ENCODE results near the gene NPTX1.
A peak's percentile ranks its signal among the peaks of the same experiment; 100 is the strongest.

The NPTX1 gene, protein sequence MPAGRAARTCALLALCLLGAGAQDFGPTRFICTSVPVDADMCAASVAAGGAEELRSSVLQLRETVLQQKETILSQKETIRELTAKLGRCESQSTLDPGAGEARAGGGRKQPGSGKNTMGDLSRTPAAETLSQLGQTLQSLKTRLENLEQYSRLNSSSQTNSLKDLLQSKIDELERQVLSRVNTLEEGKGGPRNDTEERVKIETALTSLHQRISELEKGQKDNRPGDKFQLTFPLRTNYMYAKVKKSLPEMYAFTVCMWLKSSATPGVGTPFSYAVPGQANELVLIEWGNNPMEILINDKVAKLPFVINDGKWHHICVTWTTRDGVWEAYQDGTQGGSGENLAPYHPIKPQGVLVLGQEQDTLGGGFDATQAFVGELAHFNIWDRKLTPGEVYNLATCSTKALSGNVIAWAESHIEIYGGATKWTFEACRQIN

DNA sequence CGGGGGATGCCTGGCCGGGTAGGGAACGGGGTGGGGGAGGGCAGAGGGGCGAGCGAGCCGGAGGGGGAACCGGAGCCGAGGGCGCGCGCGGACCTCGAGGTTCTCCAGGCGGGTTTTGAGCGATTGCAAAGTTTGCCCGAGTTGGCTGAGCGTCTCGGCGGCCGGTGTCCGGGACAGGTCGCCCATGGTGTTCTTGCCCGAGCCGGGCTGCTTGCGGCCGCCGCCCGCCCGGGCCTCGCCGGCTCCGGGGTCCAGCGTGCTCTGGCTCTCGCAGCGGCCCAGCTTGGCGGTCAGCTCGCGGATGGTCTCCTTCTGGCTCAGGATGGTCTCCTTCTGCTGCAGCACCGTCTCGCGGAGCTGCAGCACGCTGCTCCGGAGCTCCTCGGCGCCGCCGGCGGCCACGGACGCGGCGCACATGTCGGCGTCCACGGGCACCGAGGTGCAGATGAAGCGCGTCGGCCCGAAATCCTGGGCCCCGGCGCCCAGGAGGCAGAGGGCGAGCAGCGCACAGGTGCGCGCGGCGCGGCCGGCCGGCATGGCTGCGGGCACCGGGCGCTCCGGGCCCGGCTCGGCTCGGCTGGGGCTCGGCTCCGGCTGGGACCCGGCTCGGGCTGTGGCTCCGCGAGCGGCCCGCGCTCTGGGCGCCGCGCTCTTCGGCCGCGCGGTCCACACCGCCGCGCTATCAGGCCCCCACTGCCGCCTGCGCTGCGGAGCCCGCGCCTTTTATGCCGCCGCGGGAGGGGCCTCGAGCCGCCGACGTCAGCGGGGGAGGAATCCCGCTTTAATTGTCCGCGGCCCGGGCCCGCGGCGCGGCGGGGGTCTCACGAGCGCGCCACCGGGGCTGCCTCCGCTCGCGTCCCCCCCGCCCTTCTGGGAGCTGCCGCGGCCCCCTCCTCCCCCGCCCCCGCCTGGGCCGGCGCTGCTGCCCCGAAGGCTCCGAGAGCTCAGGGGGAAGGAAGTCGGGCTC, at the start of gene NPTX1:
Gene NPTX1, minus strand, starts transcription at position 698 of the 967 bp plus-strand sequence. Its CDS starts 161 bp downstream, at position 537.
- Histone ChIP-seq H3K4me3 (ENCODE audit: low read length) (peak within 1 kb of the TSS; percentile 70), H3K27ac (ENCODE audit: low read depth, low read length) (peak within 1 kb of the TSS; percentile 85)

DNA sequence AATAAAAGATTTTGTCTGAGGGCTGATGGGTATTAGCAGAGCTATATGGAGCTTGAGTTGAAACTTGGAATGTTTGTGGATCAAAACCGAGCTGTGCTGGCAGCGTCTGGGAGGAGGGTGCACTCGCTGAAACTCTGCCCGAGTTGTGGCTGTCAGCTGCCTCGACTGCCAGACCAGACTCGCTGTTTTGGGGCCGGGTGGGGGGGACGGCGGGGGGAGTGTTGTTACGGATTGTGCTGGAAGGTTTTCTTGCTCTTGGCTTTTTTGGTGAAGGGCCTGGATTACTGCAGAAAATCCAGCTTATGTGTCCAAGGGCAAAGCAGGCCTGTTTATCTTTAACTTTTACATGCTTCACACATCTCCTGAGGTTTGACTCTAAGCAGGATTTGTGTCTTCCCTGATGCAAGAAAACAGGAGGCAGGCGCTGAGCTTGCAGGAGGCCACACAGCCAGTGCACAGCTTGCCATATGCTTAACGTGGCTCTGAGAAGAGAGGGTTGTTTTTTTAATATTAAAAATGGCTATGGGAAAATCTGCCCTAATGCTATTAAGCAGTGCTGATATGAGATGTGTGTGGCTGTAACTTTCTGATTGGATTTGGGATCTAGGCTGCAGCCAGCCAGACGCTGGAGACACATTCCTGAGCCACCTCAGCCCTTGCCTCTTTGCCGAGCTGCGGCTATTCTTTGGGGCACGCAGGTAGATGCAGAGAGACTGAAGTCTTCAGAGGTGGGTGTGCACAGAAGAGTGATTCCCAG, 47.7 kb upstream of the NPTX1 start:
- Histone ChIP-seq H3K4me1 (ENCODE audit: control insufficient read depth, insufficient read depth, low read length) (no peaks in the 10 kb centered on the region), H3K4me3 (ENCODE audit: low read length) (no peak overlapping the region), H3K9ac (ENCODE audit: low read length) (no peak overlapping the region), H3K27ac (ENCODE audit: low read depth, low read length) (peak overlapping the region; percentile 25), H3K36me3 (ENCODE audit: control insufficient read depth, insufficient read depth, low read length) (no peaks in the 10 kb centered on the region), H3K27me3 (ENCODE audit: control insufficient read depth, insufficient read depth, low read length) (no peaks in the 10 kb centered on the region)

More for the DNA sequence above, at the start of gene NPTX1:
- Histone ChIP-seq H3K4me1 (ENCODE audit: control insufficient read depth, insufficient read depth, low read length) (peaks cover 6% of the 10 kb centered on the region), H3K27me3 (ENCODE audit: control insufficient read depth, insufficient read depth, low read length) (peaks cover 35% of the 10 kb centered on the region), H3K9ac (ENCODE audit: low read length) (no peak within 1 kb of the TSS), H3K36me3 (ENCODE audit: control insufficient read depth, insufficient read depth, low read length) (no peaks in the 10 kb centered on the region)

GRCh38 chr17:80523054-80523744, 46.8 kb upstream of the NPTX1 start:
- Histone ChIP-seq H3K9ac (ENCODE audit: low read length) (no peak overlapping the region), H3K27me3 (ENCODE audit: control insufficient read depth, insufficient read depth, low read length) (no peaks in the 10 kb centered on the region), H3K4me1 (ENCODE audit: control insufficient read depth, insufficient read depth, low read length) (no peaks in the 10 kb centered on the region), H3K4me3 (ENCODE audit: low read length) (no peak overlapping the region), H3K27ac (ENCODE audit: low read depth, low read length) (peak overlapping the region; percentile 25), H3K36me3 (ENCODE audit: control insufficient read depth, insufficient read depth, low read length) (no peaks in the 10 kb centered on the region)

DNA sequence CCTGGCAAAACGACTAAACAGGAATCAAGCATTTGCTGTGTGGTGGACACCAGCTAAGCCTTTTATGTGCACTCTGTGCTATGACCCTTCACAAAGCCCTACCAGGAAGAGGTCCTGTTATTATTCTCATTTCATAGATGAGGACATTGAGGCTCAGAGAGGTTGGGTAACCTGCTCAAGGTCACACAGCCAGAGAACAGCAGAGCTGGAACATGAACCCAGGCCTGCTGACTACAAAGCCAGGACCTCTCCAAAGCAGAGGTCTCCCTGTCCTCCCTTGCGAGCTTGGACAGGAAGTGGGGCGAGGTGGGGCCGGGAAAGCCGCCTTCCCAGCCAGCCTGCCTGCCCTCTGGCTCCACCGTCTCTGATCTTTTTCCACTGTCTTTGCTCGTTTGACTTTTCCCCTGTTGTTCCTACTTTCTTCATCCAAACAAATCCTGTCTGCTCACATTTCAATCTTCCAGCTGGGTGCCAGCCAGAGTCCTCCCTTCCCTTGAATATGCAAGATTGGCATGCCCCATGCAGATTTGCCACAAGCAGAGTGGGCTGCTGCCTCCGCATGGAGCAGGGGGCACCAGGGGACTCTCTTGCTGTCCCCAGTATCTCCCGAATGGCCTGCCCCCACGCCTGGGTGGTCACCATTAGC, 44.5 kb upstream of the NPTX1 start:
- H3K9ac ChIP-seq (ENCODE audit: low read length): no peak overlapping the region
- H3K4me3 ChIP-seq (ENCODE audit: low read length): no peak overlapping the region
- H3K27me3 ChIP-seq (ENCODE audit: control insufficient read depth, insufficient read depth, low read length): no peaks in the 10 kb centered on the region
- no peaks in the 10 kb centered on the region for H3K4me1 ChIP-seq (ENCODE audit: control insufficient read depth, insufficient read depth, low read length)
- no peak overlapping the region for H3K27ac ChIP-seq (ENCODE audit: low read depth, low read length)
- H3K36me3 ChIP-seq (ENCODE audit: control insufficient read depth, insufficient read depth, low read length): no peaks in the 10 kb centered on the region

GRCh38 chr17:80519091-80519781, 42.8 kb upstream of the NPTX1 start:
- H3K4me1 ChIP-seq (ENCODE audit: control insufficient read depth, insufficient read depth, low read length): no peaks in the 10 kb centered on the region
- H3K9ac ChIP-seq (ENCODE audit: low read length): no peak overlapping the region
- no peaks in the 10 kb centered on the region for H3K36me3 ChIP-seq (ENCODE audit: control insufficient read depth, insufficient read depth, low read length)
- no peak overlapping the region for H3K27ac ChIP-seq (ENCODE audit: low read depth, low read length)
- H3K4me3 ChIP-seq (ENCODE audit: low read length): no peak overlapping the region
- no peaks in the 10 kb centered on the region for H3K27me3 ChIP-seq (ENCODE audit: control insufficient read depth, insufficient read depth, low read length)

DNA sequence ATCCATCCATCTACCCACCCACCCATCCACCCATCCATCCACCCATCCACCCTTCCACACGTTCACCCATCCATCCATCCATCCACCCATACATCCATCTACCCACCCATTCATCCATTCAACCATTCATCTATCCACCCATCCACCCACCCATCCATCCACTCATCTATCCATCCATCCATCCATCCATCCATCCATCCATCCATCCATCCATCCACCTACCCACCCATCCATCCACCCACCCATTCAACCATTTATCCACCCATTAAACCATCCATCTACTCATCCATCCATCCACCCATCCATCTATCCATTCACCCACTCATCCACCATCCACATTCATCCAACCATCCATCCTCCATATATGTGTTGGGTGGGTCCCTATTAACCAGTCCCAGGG, 42.0 kb upstream of the NPTX1 start:
- Histone ChIP-seq H3K4me3 (ENCODE audit: low read length) (no peak overlapping the region), H3K4me1 (ENCODE audit: control insufficient read depth, insufficient read depth, low read length) (no peaks in the 10 kb centered on the region), H3K27me3 (ENCODE audit: control insufficient read depth, insufficient read depth, low read length) (no peaks in the 10 kb centered on the region), H3K27ac (ENCODE audit: low read depth, low read length) (no peak overlapping the region), H3K36me3 (ENCODE audit: control insufficient read depth, insufficient read depth, low read length) (no peaks in the 10 kb centered on the region), H3K9ac (ENCODE audit: low read length) (no peak overlapping the region)

DNA sequence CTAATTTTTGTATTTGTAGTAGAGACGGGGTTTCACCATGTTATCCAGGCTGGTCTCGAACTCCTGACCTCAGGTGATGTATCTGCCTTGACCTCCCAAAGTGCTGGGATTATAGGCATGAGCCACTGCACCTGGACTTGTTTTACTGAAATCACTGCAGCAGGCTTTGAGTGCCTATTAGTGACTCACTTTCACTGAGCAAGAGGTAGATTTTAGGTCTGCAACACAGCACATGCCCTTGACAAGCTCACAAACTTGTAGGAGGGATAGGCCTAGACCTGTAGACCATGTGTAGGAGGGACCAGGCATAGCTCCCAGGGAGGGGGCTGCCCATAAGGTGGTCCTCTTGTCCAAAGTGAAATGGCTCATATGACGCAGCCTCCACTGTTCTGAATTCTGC, 41.2 kb upstream of the NPTX1 start:
- H3K9ac ChIP-seq (ENCODE audit: low read length): no peak overlapping the region
- H3K4me1 ChIP-seq (ENCODE audit: control insufficient read depth, insufficient read depth, low read length): no peaks in the 10 kb centered on the region
- no peak overlapping the region for H3K27ac ChIP-seq (ENCODE audit: low read depth, low read length)
- H3K27me3 ChIP-seq (ENCODE audit: control insufficient read depth, insufficient read depth, low read length): no peaks in the 10 kb centered on the region
- H3K4me3 ChIP-seq (ENCODE audit: low read length): no peak overlapping the region
- no peaks in the 10 kb centered on the region for H3K36me3 ChIP-seq (ENCODE audit: control insufficient read depth, insufficient read depth, low read length)

DNA sequence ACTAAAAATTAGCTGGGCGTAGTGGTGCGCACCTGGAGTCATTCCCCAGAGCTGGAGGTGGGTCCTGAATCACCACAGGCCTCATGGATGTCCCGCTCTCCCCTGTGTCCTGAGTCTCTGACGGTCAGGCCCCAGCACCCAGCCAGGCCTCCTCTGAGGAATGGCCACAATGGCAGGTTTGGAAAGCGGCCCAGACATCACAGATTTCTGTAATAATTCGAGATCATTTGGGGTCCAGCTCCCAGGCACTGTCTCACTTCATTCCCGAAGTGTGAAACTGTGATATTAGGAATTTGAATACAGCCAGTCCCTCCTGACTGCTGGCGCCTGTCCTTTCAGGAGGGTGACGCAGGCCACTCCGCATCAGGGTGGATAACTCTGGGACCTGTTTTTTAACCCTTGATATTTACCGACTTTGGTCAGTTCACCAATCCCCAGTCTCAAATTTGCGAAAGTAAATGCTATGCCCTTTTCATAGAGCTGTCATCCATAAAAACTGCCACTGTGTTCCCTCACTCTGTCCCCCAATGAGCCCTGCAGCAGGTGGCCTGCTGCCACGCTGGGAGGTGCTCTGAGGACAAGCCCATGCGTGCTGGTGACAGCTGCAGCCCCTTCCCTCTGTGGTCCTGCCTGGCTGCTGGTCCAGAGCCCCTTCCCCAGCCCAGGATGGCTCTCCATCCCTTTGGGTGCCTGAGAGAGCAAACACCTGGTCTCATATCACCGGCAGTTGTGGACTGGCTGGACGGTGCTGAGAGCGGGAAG, 39.9 kb upstream of the NPTX1 start:
- Histone ChIP-seq H3K4me3 (ENCODE audit: low read length) (no peak overlapping the region), H3K36me3 (ENCODE audit: control insufficient read depth, insufficient read depth, low read length) (no peaks in the 10 kb centered on the region), H3K4me1 (ENCODE audit: control insufficient read depth, insufficient read depth, low read length) (no peaks in the 10 kb centered on the region)

GRCh38 chr17:80513892-80514291, 37.5 kb upstream of the NPTX1 start:
- Histone ChIP-seq H3K4me3 (ENCODE audit: low read length) (no peak overlapping the region), H3K9ac (ENCODE audit: low read length) (no peak overlapping the region), H3K36me3 (ENCODE audit: control insufficient read depth, insufficient read depth, low read length) (no peaks in the 10 kb centered on the region), H3K27me3 (ENCODE audit: control insufficient read depth, insufficient read depth, low read length) (peaks cover 5% of the 10 kb centered on the region), H3K4me1 (ENCODE audit: control insufficient read depth, insufficient read depth, low read length) (no peaks in the 10 kb centered on the region), H3K27ac (ENCODE audit: low read depth, low read length) (no peak overlapping the region)

More for the DNA sequence above, 39.9 kb upstream of the NPTX1 start:
- peaks cover 4% of the 10 kb centered on the region for H3K27me3 ChIP-seq (ENCODE audit: control insufficient read depth, insufficient read depth, low read length)
- H3K9ac ChIP-seq (ENCODE audit: low read length): no peak overlapping the region
- H3K27ac ChIP-seq (ENCODE audit: low read depth, low read length): no peak overlapping the region

DNA sequence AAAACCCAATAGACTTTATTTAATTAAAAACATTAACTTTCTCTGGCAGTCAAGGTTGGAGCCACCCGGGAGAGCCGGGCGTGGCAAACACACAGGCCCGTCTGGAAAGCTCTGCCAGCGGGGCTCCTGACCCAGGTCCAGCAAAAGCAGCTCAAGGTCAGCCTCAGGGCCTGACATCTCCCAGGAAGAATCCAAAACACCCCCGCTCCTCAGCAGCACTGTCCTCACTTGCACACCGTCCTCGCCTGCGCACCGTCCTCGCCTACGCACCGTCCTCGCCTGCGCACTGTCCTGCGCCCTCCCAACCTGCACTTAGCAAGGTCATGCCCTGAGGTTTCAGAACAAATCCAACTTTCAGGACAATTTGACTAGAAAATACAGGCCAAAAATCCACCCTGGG, 36.8 kb upstream of the NPTX1 start:
- Histone ChIP-seq H3K27me3 (ENCODE audit: control insufficient read depth, insufficient read depth, low read length) (peaks cover 5% of the 10 kb centered on the region), H3K36me3 (ENCODE audit: control insufficient read depth, insufficient read depth, low read length) (no peaks in the 10 kb centered on the region), H3K4me3 (ENCODE audit: low read length) (no peak overlapping the region), H3K27ac (ENCODE audit: low read depth, low read length) (no peak overlapping the region), H3K4me1 (ENCODE audit: control insufficient read depth, insufficient read depth, low read length) (no peaks in the 10 kb centered on the region), H3K9ac (ENCODE audit: low read length) (no peak overlapping the region)

Measured in rectal smooth muscle tissue (tissue), 1 donor.